GM23338 (cell line): ENCODE measurements around the gene ARR3. TPM values are rescaled to one million over a fixed set of nuclear protein-coding genes. Genes with fewer than 3 reads are reported as not detected.

ENCODE experiments used
- ATAC-seq: fragments of 200-7000 bp; cut with Tn5 transposase; 3 replicates; pipeline ENCODE4 v1.9.1; 2020
- DNase-seq: peaks from one replicate; pipeline ENCODE4 v3.0.0-alpha.2; 2015; ENCODE audit warnings: low spot score
- H2AFZ ChIP-seq: fragments of 200-600 bp; sonication (generic); 2 replicates; pipeline ENCODE4 v1.8.0; 2016; ENCODE audit warnings: antibody characterized with exemption, mild to moderate bottlenecking, moderate library complexity
- H3F3A ChIP-seq: fragments of 200-600 bp; sonication (generic); replicated peaks from 2 replicates; pipeline ENCODE4 v1.8.0; 2017; ENCODE audit warnings: antibody characterized with exemption, mixed run types, low read depth
- H3K27ac ChIP-seq: fragments of 200-600 bp; sonication (generic); 2 replicates; pipeline ENCODE4 v1.6.1; 2016; ENCODE audit warnings: low read depth
- H3K27me3 ChIP-seq: fragments of 200-600 bp; sonication (generic); 2 replicates; pipeline ENCODE4 v1.8.0; 2016; ENCODE audit warnings: mild to moderate bottlenecking, mixed run types, moderate library complexity; ENCODE audit not compliant: insufficient read depth
- H3K36me3 ChIP-seq: fragments of 200-600 bp; sonication (generic); 2 replicates; pipeline ENCODE4 v1.8.0; 2016; ENCODE audit warnings: mild to moderate bottlenecking; ENCODE audit not compliant: insufficient read depth
- H3K4me1 ChIP-seq: fragments of 200-600 bp; sonication (generic); 2 replicates; pipeline ENCODE4 v1.8.0; 2016; ENCODE audit warnings: mild to moderate bottlenecking, moderate library complexity; ENCODE audit not compliant: insufficient read depth
- H3K4me2 ChIP-seq: fragments of 200-600 bp; sonication (generic); 2 replicates; pipeline ENCODE4 v1.7.1; 2017; ENCODE audit warnings: mixed run types
- H3K4me3 ChIP-seq: fragments of 200-600 bp; sonication (generic); 2 replicates; pipeline ENCODE4 v1.6.1; 2016; ENCODE audit warnings: mixed run types
- H3K79me2 ChIP-seq: fragments of 200-600 bp; sonication (generic); replicated peaks from 2 replicates; pipeline ENCODE4 v1.8.0; 2017; ENCODE audit warnings: mild to moderate bottlenecking; ENCODE audit not compliant: insufficient read depth
- H3K9me2 ChIP-seq: fragments of 200-600 bp; sonication (generic); 2 replicates; pipeline ENCODE4 v1.8.0; 2017; ENCODE audit not compliant: insufficient read depth
- H4K20me1 ChIP-seq: fragments of 200-600 bp; sonication (generic); replicated peaks from 2 replicates; pipeline ENCODE4 v1.8.0; 2017; ENCODE audit warnings: mild to moderate bottlenecking; ENCODE audit not compliant: insufficient read depth
- H3K27ac Mint-ChIP-seq: 2 replicates; pipeline ENCODE4 v1.8.0; 2020; ENCODE audit warnings: inconsistent platforms, mild to moderate bottlenecking, moderate library complexity, mixed read lengths
- H3K27me3 Mint-ChIP-seq: 3 replicates; pipeline ENCODE4 v1.8.0; 2022; ENCODE audit warnings: low read depth, mild to moderate bottlenecking, moderate library complexity, mixed read lengths, inconsistent platforms; ENCODE audit not compliant: insufficient read depth, poor library complexity
- H3K36me3 Mint-ChIP-seq: 3 replicates; pipeline ENCODE4 v1.8.0; 2021; ENCODE audit warnings: low read depth, mild to moderate bottlenecking, inconsistent platforms, moderate library complexity, mixed read lengths
- H3K4me1 Mint-ChIP-seq: 3 replicates; pipeline ENCODE4 v1.8.0; 2020; ENCODE audit warnings: mild to moderate bottlenecking, inconsistent platforms, mixed read lengths
- H3K4me3 Mint-ChIP-seq: 3 replicates; pipeline ENCODE4 v1.8.0; 2021; ENCODE audit warnings: moderate library complexity, mild to moderate bottlenecking, inconsistent platforms, mixed read lengths
- H3K9me3 Mint-ChIP-seq: 3 replicates; pipeline ENCODE4 v1.8.0; 2020; ENCODE audit warnings: moderate library complexity, mild to moderate bottlenecking, inconsistent platforms, mixed read lengths
- CREB1 ChIP-seq: fragments of 250-450 bp; sonication (Bioruptor Pico); IDR thresholded peaks from 2 replicates; pipeline ENCODE4 v1.5.0; 2020; ENCODE audit warnings: low read depth, mild to moderate bottlenecking, moderate library complexity
- JUNB ChIP-seq: IDR thresholded peaks from one replicate; pipeline ENCODE4 v1.6.1; 2016; ENCODE audit warnings: antibody characterized with exemption; ENCODE audit not compliant: unreplicated experiment
- POLR2AphosphoS5 ChIP-seq: IDR thresholded peaks from 2 replicates; pipeline ENCODE4 v1.6.1; 2016; ENCODE audit warnings: antibody characterized with exemption, low read depth
- REST ChIP-seq: IDR thresholded peaks from one replicate; pipeline ENCODE4 v1.6.1; 2018; ENCODE audit warnings: antibody characterized with exemption; ENCODE audit not compliant: unreplicated experiment
- ZNF331 ChIP-seq: fragments of 250-450 bp; sonication (Bioruptor Pico); IDR thresholded peaks from 2 replicates; pipeline ENCODE4 v1.5.0; 2020; ENCODE audit warnings: low read depth, mild to moderate bottlenecking, moderate library complexity
- ZNF462 ChIP-seq: fragments of 250-450 bp; sonication (Bioruptor Pico); IDR thresholded peaks from 2 replicates; pipeline ENCODE4 v1.5.0; 2020; ENCODE audit warnings: mild to moderate bottlenecking, moderate library complexity
- polyA plus RNA-seq: library from polyadenylated mRNA; unstranded; fragments of >200 nt; fragmentation: Nextera tagmentation; extraction: Ambion mirVana; gene quantifications from 2 replicates; pipeline ENCODE4 v1.2.1, GENCODE V29; 2016
- total RNA-seq: library from RNA; depleted of rRNA; stranded (reverse); fragments of >200 nt; shearing (Covaris generic); gene quantifications from 2 replicates; pipeline ENCODE4 v1.2.3, GENCODE V29; 2014

ARR3 gene
- total and polyA plus RNA-seq, 2 experiments from 2014 or later = not detected

GRCh38 chrX:70292788-70293187 lies 24.7 kb downstream of the ARR3 start (continued):
- no peak for TF ChIP-seq ZNF462 (CRISPR knock-in tag)
- no peak for TF ChIP-seq CREB1 (CRISPR knock-in tag)
- TF ChIP-seq ZNF331 (CRISPR knock-in tag) = no peak
- TF ChIP-seq POLR2AphosphoS5 = no peak
- TF ChIP-seq JUNB = no peak

GRCh38 chrX:70293621-70294020 lies 25.5 kb downstream of the ARR3 start:
- Histone ChIP-seq H3K27me3 (no peaks in the 10 kb centered on the region), H3F3A (no peaks in the 10 kb centered on the region), H3K4me2 (no peak overlapping the region), H3K27ac (no peak overlapping the region), H3K4me3 (no peak overlapping the region), H3K36me3 (peaks cover 6% of the 10 kb centered on the region), H4K20me1 (no peaks in the 10 kb centered on the region), H3K9me2 (no peaks in the 10 kb centered on the region), H2AFZ (no peak overlapping the region), H3K79me2 (peaks cover 23% of the 10 kb centered on the region), H3K4me1 (peaks cover 9% of the 10 kb centered on the region)
- H3K4me3 Mint-ChIP-seq = no peak overlapping the region
- peaks cover 9% of the 10 kb centered on the region; the same call in 2 of the 3 replicates for H3K36me3 Mint-ChIP-seq
- H3K27me3 Mint-ChIP-seq = no peaks in the 10 kb centered on the region
- no peak for ATAC-seq
- no peak overlapping the region for H3K27ac Mint-ChIP-seq
- peaks cover 5% of the 10 kb centered on the region; the same call in 2 of the 3 replicates for H3K4me1 Mint-ChIP-seq
- DNase-seq = no peak
- no peaks in the 10 kb centered on the region for H3K9me3 Mint-ChIP-seq
- TF ChIP-seq ZNF331 (CRISPR knock-in tag) (no peak), REST (no peak), ZNF462 (CRISPR knock-in tag) (no peak)
